Measurements from ENCODE around the gene EXOC7. TPM values are rescaled to one million over a fixed set of nuclear protein-coding genes. Genes with fewer than 3 reads are reported as not detected.

Gene EXOC7
- 10 to 100 TPM; 84.6 to 87.0 TPM for total RNA-seq

DNA sequence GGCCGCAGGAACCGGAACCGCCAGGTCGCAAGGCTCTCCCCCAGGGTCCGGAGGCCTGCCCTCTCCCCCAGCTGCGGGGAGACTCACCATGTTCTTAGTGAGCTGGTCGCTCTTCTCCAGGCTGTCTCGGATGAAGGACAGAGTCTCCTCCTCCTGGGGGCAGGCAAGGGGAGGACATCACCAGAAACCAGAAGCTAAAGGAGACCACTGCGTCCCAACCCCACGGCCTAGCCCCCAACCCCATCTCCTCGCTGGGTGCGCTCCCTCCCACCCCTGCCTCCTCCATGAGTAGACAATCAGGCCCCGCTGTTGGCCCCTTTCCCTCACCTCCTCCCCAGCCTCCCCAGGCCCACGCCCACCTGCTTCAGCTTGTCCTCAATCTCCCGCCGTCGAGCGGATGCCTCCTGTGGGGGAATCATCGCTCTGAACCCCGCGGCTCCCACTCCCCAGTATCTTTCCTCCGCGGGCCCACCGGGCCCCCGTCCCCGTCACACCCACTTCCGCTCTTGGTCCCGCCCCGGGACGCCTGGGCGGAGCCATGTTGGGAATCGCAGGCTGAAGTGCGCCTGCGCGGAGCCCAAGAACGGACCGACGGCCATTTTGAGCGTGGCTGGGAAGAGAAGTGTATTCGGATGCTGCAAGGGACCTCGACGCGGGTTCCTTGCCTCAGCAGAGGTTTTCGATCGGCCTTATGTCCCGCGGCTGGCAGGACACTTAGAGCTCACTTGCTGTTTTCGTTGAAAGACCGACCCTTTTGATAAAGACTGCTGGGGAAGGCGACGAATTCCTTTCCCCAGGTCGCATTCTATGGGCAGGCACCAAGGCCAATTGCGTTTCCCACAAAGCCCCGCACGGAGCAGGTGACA is at the start of gene EXOC7:
Gene EXOC7, minus strand, starts transcription at position 514 of the 866 bp plus-strand sequence. Its CDS starts 95 bp downstream, at position 419.
- ChIA-PET CTCF (interaction anchor here (0.6 to 3.8 kb wide), 7 partner anchors 17 to 333 kb away, joined by 3 to 27 read pairs (median 4); partner anchors contain the start of gene SPHK1), POLR2A (interaction anchor here (0.7 to 2.0 kb wide), 7 partner anchors 32 to 250 kb away, joined by 3 to 8 read pairs (median 4); partner anchors contain the start of genes PRPSAP1 and SRP68)

DNA sequence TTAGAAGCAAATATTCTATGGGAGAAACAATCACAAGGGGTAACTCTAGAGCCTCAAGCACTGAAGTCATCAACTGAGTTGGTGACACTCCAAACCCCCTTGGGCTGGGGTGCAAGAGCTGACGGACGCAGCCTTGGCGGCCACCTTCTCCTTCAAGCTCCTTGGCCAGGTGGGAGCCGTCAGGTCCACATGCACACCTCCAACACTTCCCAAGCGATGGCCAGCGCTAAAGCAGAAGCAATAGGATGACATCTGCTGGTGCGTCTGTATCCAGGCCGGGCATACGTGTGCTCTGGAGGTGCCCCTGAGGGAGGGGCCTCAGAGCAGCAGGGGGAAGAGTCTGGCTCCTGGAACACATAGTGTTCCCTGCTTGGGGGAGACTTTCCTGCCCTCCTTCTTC is 49.6 kb upstream of the EXOC7 start:
- ChIA-PET CTCF (interaction anchor here (1.2 kb wide), 1 partner anchor 32 kb away, joined by 5 read pairs; no protein-coding TSS in a partner anchor), POLR2A (no interaction called here)

DNA sequence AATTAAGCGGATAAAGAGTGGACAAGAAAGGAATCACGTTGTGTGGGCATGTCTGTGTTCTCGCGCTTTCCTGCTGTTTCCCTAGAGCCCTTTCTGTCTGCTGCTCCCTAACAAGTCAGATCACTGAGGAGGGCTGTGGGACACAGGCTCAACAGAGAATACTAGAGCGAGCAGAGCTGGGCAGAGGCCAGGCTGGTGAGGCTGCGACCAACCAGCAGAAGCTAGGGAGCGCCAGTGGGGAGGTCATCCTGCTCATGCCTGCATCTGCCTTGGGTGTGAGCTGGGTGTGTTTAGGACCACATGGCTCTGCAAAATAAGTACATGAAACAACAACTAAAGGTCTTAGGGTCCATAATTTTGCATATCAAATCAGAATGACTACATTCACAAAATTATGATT is 49.0 kb upstream of the EXOC7 start:
- POLR2A ChIA-PET: no interaction called here
- CTCF ChIA-PET: interaction anchor here (1.0 to 1.3 kb wide), 4 partner anchors 12 to 127 kb away, joined by 3 to 5 read pairs (median 4); partner anchors contain the start of gene FOXJ1

DNA sequence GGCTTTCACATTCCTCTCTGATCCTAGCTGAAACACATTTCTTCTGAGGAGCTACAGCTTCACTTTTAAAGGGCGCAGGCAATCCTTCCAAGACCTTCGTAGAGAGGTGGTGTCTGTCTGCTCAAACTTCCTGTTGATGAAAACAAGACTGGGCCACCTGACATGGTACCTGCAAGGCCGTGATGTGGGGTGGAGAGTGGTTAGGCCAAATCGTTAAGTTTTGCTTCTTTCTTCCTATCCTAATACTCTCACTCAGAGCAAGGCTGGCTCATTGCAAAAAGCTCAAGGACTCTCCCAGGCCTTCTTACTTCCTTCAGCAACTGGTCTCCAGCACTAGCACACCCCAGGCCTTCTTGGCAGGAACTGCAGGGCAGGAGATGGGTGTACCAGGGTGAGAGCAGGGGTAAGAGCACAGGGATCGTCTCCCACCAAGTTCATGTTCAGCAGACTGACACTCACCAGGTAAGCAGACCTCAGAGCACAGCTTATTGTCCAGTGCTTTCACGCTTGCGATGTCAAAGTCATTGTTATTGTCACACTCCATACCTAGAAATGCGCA is 48.4 kb upstream of the EXOC7 start:
- ChIA-PET POLR2A (no interaction called here), CTCF (interaction anchor here (1.0 to 1.8 kb wide), 4 partner anchors 11 to 128 kb away, joined by 3 to 6 read pairs (median 4); partner anchors contain the start of gene FOXJ1)

DNA sequence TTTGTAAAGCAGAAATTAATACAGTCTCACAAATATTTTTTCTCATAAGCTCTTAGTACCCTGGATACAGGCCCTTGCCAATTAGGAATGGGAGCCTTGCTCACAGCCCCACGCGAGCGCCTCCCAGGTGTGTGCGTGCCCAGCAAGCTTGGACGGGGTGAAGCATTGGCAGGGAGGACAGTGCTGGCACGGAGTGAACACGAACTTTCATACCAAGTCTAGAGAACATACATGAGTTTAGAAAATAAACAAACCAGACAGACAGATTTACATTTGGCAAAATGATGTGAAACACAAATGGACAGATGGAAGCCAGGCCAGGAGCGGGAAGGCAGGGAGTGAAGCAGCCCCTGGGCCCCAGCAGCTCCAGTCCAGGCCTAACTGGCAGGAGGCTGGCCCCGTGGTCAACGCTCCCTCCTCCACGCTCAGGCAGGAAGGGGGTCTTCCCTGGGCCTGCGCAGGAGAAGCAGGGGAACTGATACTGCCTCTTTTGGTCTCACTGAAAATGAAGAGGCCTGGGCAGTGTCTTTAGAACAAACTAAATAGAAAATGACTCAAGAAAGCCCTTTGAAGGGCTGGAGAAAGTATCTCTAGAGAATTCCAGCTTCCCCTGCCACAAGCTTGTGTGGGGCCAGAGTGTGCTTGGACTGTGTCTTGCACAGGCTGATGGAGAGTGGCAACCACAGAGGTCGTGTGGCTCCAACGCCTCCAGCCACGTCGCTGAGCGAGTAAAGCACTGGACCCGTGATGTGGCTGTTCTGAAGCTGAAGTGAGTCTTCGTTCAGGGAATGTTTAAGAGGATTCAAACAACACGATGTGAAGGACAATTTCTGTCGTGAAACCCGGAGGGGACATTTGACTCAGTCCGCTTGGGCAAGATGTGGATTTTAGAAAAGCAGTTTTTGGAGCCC is 47.4 kb upstream of the EXOC7 start:
- ChIA-PET POLR2A (no interaction called here), CTCF (interaction anchor here (0.9 to 1.8 kb wide), 3 partner anchors 29 to 129 kb away, joined by 4 to 6 read pairs (median 4); no protein-coding TSS in a partner anchor)

- ChIA-PET CTCF (no interaction called here), POLR2A (no interaction called here)
Measured at GRCh38 chr17:76149214-76149613, 45.6 kb upstream of the EXOC7 start.

GRCh38 chr17:76148015-76148326 is 44.4 kb upstream of the EXOC7 start:
- CTCF ChIA-PET: interaction anchor here (0.7 kb wide), 1 partner anchor 67 kb away, joined by 3 read pairs; no protein-coding TSS in a partner anchor
- POLR2A ChIA-PET: no interaction called here

DNA sequence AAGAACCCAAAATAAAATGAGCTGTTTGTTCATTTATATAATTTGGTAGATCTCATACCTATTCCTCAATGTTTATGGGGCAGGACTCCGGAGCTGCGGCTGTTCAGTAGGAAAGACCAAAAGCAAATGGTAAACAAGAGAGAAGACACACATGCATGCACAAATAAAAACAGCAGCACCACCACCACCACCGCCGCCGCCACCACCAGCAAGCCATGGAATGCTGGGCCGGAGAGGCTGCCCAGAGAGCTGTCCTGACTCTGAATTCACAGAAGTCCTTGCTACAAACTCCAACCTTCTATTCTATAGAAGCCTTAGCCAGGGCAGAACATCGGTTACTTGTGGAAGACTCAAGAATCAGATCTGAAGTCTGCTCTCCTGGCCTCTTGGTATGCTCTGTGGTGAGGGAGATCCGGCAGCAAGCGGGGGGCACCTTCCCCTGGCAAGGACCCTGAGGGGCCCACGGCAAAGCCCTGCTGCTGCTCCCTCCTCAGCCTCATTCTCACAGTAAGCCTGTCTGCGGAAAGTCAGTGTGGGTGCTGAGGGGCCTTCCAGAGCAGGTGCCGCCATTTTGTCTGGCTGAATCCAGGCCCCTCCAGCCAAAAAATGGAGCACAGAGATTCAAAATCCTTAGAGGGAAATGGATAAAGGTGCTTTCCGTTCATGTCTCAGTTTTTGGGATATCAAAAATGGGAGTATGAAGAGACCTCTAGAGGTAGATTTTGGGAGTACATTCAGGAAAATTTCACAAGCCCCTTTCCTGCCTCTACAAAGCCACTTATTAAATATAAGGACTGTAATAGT is 43.8 kb upstream of the EXOC7 start:
- ChIA-PET POLR2A (no interaction called here), CTCF (no interaction called here)

- ChIA-PET POLR2A (interaction anchor here (1.0 to 1.2 kb wide), 3 partner anchors 111 to 121 kb away, joined by 4 read pairs; partner anchors contain the start of gene UBALD2), CTCF (interaction anchor here (1.4 to 4.9 kb wide), 3 partner anchors 33 to 134 kb away, joined by 6 to 19 read pairs (median 6); no protein-coding TSS in a partner anchor)
Measured at GRCh38 chr17:76146053-76146851, 42.7 kb upstream of the EXOC7 start.

GRCh38 chr17:76145231-76146052 is 41.9 kb upstream of the EXOC7 start:
- POLR2A ChIA-PET: interaction anchor here (0.5 to 1.2 kb wide), 5 partner anchors 34 to 123 kb away, joined by 3 to 4 read pairs (median 4); partner anchors contain the start of gene UBALD2

GRCh38 chr17:76142585-76143041 is 39.0 kb upstream of the EXOC7 start:
- CTCF ChIA-PET: interaction anchor here (0.6 to 4.9 kb wide), 7 partner anchors 21 to 137 kb away, joined by 4 to 19 read pairs (median 6); partner anchors contain the start of gene UBALD2

More at GRCh38 chr17:76145231-76146052, 41.9 kb upstream of the EXOC7 start:
- CTCF ChIA-PET: interaction anchor here (1.3 to 4.9 kb wide), 5 partner anchors 24 to 135 kb away, joined by 3 to 19 read pairs (median 6); no protein-coding TSS in a partner anchor

GRCh38 chr17:76142039-76142584 is 38.5 kb upstream of the EXOC7 start:
- ChIA-PET POLR2A (interaction anchor here (0.5 to 1.0 kb wide), 2 partner anchors 105 to 126 kb away, joined by 3 read pairs; no protein-coding TSS in a partner anchor), CTCF (interaction anchor here (1.2 to 4.9 kb wide), 4 partner anchors 21 to 137 kb away, joined by 4 to 19 read pairs (median 8); no protein-coding TSS in a partner anchor)

More at GRCh38 chr17:76142585-76143041, 39.0 kb upstream of the EXOC7 start:
- POLR2A ChIA-PET: interaction anchor here (0.5 to 1.3 kb wide), 4 partner anchors 37 to 126 kb away, joined by 3 to 6 read pairs (median 4); no protein-coding TSS in a partner anchor

DNA sequence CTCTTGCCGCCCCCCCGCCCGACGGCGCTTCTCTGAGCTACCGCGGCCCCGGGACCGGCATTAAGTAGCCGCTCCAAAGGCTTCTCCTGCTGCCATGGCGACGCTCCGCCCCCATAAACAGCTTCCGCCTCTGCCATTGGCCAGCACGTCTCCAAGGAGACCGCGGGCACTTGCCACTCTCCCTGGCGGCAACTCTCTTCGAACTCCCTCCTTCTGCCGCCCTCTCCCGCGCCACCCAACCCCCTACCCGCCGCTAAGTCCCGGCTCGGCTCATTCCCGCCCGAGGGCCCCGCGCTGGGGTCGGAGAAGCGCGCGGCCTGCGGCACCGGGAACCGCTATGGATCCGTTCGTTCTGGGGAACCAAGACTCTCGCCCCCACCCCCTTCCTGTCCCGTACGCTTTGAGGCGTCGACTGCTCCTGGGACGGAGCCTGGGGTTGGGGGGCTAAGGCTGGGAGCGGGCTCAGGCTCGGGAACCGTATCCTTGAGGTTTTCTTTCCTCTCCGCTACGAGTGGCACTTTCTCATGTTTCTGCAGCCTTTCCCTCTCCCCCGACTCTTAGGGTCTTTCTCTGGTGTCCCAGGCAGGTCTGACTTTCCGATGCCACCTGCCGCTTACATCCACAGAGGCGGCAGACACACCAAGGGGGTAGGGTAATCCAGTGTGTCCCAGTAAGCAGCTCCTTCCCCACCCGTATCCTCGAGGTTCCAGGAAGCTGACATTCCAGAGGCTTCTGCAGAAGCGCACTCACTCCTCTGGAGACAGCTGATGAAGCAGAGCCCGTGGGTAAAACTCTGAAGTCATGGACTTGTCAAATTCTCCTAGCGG is 37.8 kb upstream of the EXOC7 start, which contains the start of gene FOXJ1:
Gene FOXJ1, minus strand, starts transcription at position 34 of the 827 bp plus-strand sequence. CDS start 850 bp downstream, outside the sequence.
- ChIA-PET POLR2A (interaction anchor here (0.6 to 0.9 kb wide), 4 partner anchors 40 to 359 kb away, joined by 3 to 4 read pairs (median 3); no protein-coding TSS in a partner anchor), CTCF (interaction anchor here (0.9 to 4.9 kb wide), 6 partner anchors 11 to 138 kb away, joined by 3 to 19 read pairs (median 4); no protein-coding TSS in a partner anchor)

DNA sequence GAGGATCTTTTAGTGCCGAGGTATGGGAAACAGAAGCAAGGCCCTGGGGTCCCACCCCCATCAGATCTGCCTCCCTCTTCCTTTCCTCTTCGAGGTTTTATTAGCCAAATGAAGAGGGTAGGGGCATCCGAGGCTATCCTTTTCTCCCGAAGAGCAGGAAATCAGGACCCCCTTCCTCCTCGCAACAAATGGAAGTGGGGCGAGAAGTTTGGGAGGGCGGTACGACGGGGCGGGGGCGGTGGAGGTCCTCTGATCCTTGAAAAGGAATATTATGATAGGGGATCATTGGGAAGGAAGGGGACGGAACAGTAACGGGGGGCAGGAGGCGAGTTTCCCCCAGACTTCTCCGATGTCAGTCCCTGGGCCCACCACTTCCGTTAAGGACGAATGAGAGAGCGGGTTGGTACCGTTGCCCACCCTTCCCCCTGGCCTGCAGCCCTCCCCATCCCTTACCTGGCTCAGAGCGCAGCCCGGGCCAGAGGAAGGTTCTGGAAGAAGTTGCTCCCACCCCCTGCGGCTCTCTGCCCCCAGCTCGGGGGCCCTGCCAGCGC is 37.1 kb upstream of the EXOC7 start:
- POLR2A ChIA-PET: interaction anchor here (0.6 to 0.9 kb wide), 4 partner anchors 40 to 358 kb away, joined by 3 to 4 read pairs (median 3); no protein-coding TSS in a partner anchor
- CTCF ChIA-PET: interaction anchor here (0.9 to 2.6 kb wide), 5 partner anchors 11 to 139 kb away, joined by 3 to 8 read pairs (median 4); no protein-coding TSS in a partner anchor

Measured in activated CD8-positive, alpha-beta memory T cell treated with anti-CD3 and anti-CD28 coated beads for 36 hours (primary cell).